PC-3 (cell line): ENCODE results near the gene THBS3. TPM values are rescaled to one million over a fixed set of nuclear protein-coding genes. Genes with fewer than 3 reads are reported as not detected.
"Not testable (repeated sequence)": the region's sequence is repeated elsewhere in the genome, so short reads cannot be mapped to it uniquely, and the experiment has no call there.

Experiments used
- ATAC-seq: fragments of 200-7000 bp; cut with Tn5 transposase; 2 replicates; pipeline ENCODE4 v1.9.1; 2020; ENCODE audit warnings: mild to moderate bottlenecking, moderate library complexity
- BruUV-seq: library from RNA; stranded (reverse); fragments of 400-500 nt; replicated peaks from 2 replicates; lab custom pipeline; 2021; lab: Mats Ljungman, UMichigan
- CTCF ChIA-PET: fragments of 300-600 bp; sonication (Branson Sonifier 250); formaldehyde crosslinking; loops from one replicate; lab custom pipeline; 2022; ENCODE audit warnings: antibody characterized with exemption; lab: Charles Lee
- POLR2A ChIA-PET: fragments of 300-600 bp; sonication (Branson Sonifier 250); formaldehyde crosslinking; loops from one replicate; lab custom pipeline; 2022; ENCODE audit warnings: antibody characterized with exemption; ENCODE audit not compliant: unreplicated experiment; lab: Charles Lee
- DNase-seq: peaks from one replicate; pipeline ENCODE4 v3.0.0-alpha.2; 2015
- H2AFZ ChIP-seq: fragments of 300-600 bp; sonication (generic); 2 replicates; pipeline ENCODE4 v1.6.0; 2016; ENCODE audit warnings: antibody characterized with exemption, low read length
- H3F3A ChIP-seq: fragments of 300-600 bp; sonication (generic); one replicate; pipeline ENCODE4 v1.6.0; 2017; ENCODE audit warnings: antibody characterized with exemption, low read length, control low read depth, mild to moderate bottlenecking; ENCODE audit not compliant: unreplicated experiment
- H3K27ac ChIP-seq: fragments of 300-600 bp; sonication (generic); 2 replicates; pipeline ENCODE4 v1.5.1; 2016; ENCODE audit warnings: mild to moderate bottlenecking, low read length
- H3K27me3 ChIP-seq: fragments of 300-600 bp; sonication (generic); 2 replicates; pipeline ENCODE4 v1.6.1; 2016; ENCODE audit warnings: low read length, mixed read lengths
- H3K36me3 ChIP-seq: fragments of 300-600 bp; sonication (generic); 2 replicates; pipeline ENCODE4 v1.6.1; 2016; ENCODE audit warnings: low read depth, mixed run types, low read length, mixed read lengths
- H3K4me1 ChIP-seq: fragments of 300-600 bp; sonication (generic); 2 replicates; pipeline ENCODE4 v1.5.1; 2016; ENCODE audit warnings: low read length; ENCODE audit not compliant: insufficient read depth
- H3K4me2 ChIP-seq: fragments of 300-600 bp; sonication (generic); 2 replicates; pipeline ENCODE4 v1.6.0; 2016; ENCODE audit warnings: low read length
- H3K4me3 ChIP-seq: fragments of 300-600 bp; sonication (generic); 2 replicates; pipeline ENCODE4 v1.5.1; 2016; ENCODE audit warnings: mild to moderate bottlenecking, low read length, mixed read lengths
- H3K79me2 ChIP-seq: fragments of 300-600 bp; sonication (generic); 2 replicates; pipeline ENCODE4 v1.6.1; 2017; ENCODE audit warnings: low read length, mixed read lengths
- H3K9ac ChIP-seq: fragments of 300-600 bp; sonication (generic); 2 replicates; pipeline ENCODE4 v1.6.0; 2016; ENCODE audit warnings: mild to moderate bottlenecking, low read length
- H3K9me2 ChIP-seq: fragments of 300-600 bp; sonication (generic); replicated peaks from 2 replicates; pipeline ENCODE4 v1.6.1; 2016; ENCODE audit warnings: mixed run types, low read length, mixed read lengths
- H3K9me3 ChIP-seq: fragments of 300-600 bp; sonication (generic); 2 replicates; pipeline ENCODE4 v1.6.1; 2016; ENCODE audit warnings: low read length, mixed read lengths
- H4K20me1 ChIP-seq: fragments of 300-600 bp; sonication (generic); 2 replicates; pipeline ENCODE4 v1.6.1; 2016; ENCODE audit warnings: low read length, mixed read lengths
- EZH2 ChIP-seq: fragments of 300-600 bp; sonication (generic); IDR thresholded peaks from one replicate; pipeline ENCODE4 v1.6.1; 2017; ENCODE audit warnings: antibody characterized with exemption, mild to moderate bottlenecking, low read length; ENCODE audit not compliant: unreplicated experiment
- EZH2phosphoT487 ChIP-seq: fragments of 300-600 bp; sonication (generic); IDR thresholded peaks from 2 replicates; pipeline ENCODE4 v1.6.1; 2018; ENCODE audit warnings: mild to moderate bottlenecking, antibody characterized with exemption, low read length, borderline replicate concordance
- intact Hi-C: fragments of 100-400 bp; cut with micrococcal nuclease; formaldehyde crosslinking; loops from 2 replicates; pipeline ENCODE4 v1.9.0; 2023
- total RNA-seq: library from RNA; depleted of rRNA; stranded (reverse); fragments of >200 nt; gene quantifications from 2 replicates; pipeline ENCODE4 v1.2.3, GENCODE V29; 2014
- TF ChIP-seq, protein P1 (sequence below): fragments of 300-600 bp; sonication (generic); conservative IDR thresholded peaks from 2 replicates; pipeline ENCODE4 v1.5.1; 2017; ENCODE audit warnings: antibody characterized with exemption, low read depth, mild to moderate bottlenecking, low read length

The THBS3 gene
- total RNA-seq, 1 experiment from 2014 or later: 13.0 TPM

DNA sequence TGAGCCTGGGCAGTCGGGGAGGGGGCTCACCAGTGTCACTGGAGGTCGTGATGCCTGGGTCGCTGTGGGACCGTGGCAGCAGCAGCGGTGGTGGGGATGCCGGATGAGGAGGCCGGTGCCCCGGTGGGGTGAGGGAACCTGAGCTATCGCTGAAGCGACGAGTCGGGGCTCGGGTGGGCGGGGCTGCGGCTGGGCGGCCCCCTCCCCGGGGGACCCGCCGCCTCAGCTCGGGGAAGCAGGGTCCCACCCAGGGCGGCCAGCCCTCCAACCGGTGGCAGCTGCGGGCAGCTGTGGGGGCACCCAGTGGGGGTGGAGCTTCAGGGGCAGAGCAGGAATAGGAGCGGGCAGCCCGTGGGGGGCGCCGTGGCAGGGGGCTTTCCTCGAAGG lies 42.5 kb upstream of the THBS3 start:
- ATAC-seq (no peak), DNase-seq (no peak)
- H2AFZ ChIP-seq: 0 out of 2 replicates have a peak overlapping the region, but pooled peaks have one; percentile 19
- ChIA-PET POLR2A (no interaction called here), CTCF (interaction anchor here (0.6 to 1.4 kb wide), 5 partner anchors 11 to 329 kb away, joined by 4 to 14 read pairs (median 6); partner anchors contain the start of genes CLK2 and SCAMP3)
- no peaks in the 10 kb centered on the region for H4K20me1 ChIP-seq
- intact Hi-C loops: loop anchor here (1.0 kb wide), 3 partner anchors 23 to 75 kb away; partner anchors contain the start of gene CLK2
- H3K27me3 ChIP-seq: no peaks in the 10 kb centered on the region
- H3K4me2 ChIP-seq: no peak overlapping the region
- H3K9me2 ChIP-seq: no peaks in the 10 kb centered on the region
- no peaks in the 10 kb centered on the region for H3K9me3 ChIP-seq
- BruUV-seq: no TSS peak
- H3K4me1 ChIP-seq: peaks cover 18% of the 10 kb centered on the region
- H3K9ac ChIP-seq: no peak overlapping the region
- no peaks in the 10 kb centered on the region for H3F3A ChIP-seq
- H3K79me2 ChIP-seq: peaks cover 21% of the 10 kb centered on the region
- H3K27ac ChIP-seq: no peak overlapping the region
- H3K4me3 ChIP-seq: no peak overlapping the region
- TF ChIP-seq, protein P1, sequence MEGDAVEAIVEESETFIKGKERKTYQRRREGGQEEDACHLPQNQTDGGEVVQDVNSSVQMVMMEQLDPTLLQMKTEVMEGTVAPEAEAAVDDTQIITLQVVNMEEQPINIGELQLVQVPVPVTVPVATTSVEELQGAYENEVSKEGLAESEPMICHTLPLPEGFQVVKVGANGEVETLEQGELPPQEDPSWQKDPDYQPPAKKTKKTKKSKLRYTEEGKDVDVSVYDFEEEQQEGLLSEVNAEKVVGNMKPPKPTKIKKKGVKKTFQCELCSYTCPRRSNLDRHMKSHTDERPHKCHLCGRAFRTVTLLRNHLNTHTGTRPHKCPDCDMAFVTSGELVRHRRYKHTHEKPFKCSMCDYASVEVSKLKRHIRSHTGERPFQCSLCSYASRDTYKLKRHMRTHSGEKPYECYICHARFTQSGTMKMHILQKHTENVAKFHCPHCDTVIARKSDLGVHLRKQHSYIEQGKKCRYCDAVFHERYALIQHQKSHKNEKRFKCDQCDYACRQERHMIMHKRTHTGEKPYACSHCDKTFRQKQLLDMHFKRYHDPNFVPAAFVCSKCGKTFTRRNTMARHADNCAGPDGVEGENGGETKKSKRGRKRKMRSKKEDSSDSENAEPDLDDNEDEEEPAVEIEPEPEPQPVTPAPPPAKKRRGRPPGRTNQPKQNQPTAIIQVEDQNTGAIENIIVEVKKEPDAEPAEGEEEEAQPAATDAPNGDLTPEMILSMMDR: no peak
- no peak for TF ChIP-seq EZH2
- TF ChIP-seq EZH2phosphoT487: no peak
- H3K36me3 ChIP-seq: peaks cover 15% of the 10 kb centered on the region; the same call in 1 of the 2 replicates

DNA sequence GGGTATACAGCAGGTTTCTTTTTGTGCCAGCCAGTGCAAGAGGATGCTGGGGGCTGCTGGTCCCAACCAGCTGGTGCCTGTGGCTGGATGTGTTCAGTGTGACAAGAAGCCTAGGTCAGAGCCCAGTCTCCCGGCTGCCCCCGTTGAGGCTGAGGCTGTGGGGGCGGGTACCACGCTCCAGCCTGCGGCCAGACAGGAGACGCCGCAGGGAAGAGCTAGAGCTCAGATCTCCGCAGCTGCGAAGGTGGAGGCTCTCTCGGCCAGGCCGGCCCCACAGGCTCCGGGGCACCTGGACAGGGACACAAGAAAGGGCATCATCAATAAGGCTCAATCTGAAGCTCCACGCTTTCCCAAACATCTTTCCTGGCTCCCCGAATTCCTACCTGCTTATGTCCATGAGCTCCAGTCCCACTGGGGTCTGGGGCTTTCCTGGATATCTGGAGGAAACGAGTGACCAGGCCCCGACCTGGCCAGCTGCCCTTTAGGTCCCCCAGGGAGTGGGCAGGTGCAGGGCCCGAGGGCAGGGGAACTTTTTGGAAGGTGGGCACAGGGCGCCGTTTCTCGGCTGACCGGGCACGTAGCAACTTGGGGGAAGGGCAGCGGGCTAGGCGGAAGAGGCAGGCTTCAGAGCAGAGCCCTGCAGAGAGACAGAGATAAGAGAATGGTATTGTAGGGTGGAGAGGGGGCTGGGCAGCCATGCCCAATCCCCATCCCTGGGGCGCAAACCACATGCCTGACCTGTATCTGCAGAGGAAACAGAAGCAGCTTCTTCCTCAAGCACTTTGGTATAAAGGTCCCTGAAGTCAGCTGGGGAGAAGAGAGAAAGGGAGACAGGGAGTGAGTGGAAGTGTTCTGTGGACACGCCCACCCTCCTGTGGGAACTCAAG lies 40.2 kb upstream of the THBS3 start:
- ChIA-PET POLR2A (no interaction called here), CTCF (no interaction called here)
- DNase-seq (no peak), ATAC-seq (no peak)
- no peak for TF ChIP-seq EZH2
- TF ChIP-seq, protein P1: no peak
- no peak for TF ChIP-seq EZH2phosphoT487
- no TSS peak for BruUV-seq
- peaks cover 11% of the 10 kb centered on the region for H3K79me2 ChIP-seq
- H3K27me3 ChIP-seq: no peaks in the 10 kb centered on the region
- no peaks in the 10 kb centered on the region for H3K9me2 ChIP-seq
- no peaks in the 10 kb centered on the region for H3F3A ChIP-seq
- no peak overlapping the region for H3K9ac ChIP-seq
- no peak overlapping the region for H3K27ac ChIP-seq
- no peak overlapping the region for H3K4me2 ChIP-seq
- intact Hi-C loops: no loop called here
- H3K4me1 ChIP-seq: peaks cover 17% of the 10 kb centered on the region
- no peaks in the 10 kb centered on the region for H4K20me1 ChIP-seq
- no peak overlapping the region for H2AFZ ChIP-seq
- no peak overlapping the region for H3K4me3 ChIP-seq
- H3K9me3 ChIP-seq: no peaks in the 10 kb centered on the region
- peaks cover 15% of the 10 kb centered on the region; the same call in 1 of the 2 replicates for H3K36me3 ChIP-seq

DNA sequence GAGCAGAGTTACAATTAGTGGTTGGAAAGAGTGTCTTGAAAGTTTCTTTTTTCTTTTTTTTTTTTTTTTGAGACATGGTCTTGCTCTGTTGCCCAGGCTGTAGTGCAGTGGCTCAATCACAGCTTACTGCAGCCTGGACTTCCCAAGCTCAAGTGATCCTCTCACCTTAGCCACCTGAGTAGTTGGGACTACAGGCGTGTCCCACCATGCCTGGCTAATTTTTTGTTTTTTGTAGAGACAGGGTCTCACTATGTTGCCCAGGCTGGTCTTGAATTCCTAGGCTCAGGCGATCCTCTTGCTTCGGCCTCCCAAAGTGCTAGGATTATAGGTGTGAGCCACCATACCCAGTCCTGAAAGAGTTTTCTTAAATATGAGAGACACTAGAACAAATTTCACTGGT lies 39.1 kb upstream of the THBS3 start:
- not testable (repeated sequence) for DNase-seq, BruUV-seq

More for the DNA sequence above, 39.1 kb upstream of the THBS3 start:
- CTCF ChIA-PET: interaction anchor here (0.6 kb wide), 1 partner anchor 76 kb away, joined by 3 read pairs; no protein-coding TSS in a partner anchor
- H3K36me3 ChIP-seq: peaks cover 15% of the 10 kb centered on the region; the same call in 1 of the 2 replicates
- H3K27ac ChIP-seq, POLR2A ChIA-PET, H3K4me2 ChIP-seq, intact Hi-C loops, H3F3A ChIP-seq, H3K9ac ChIP-seq, H3K4me3 ChIP-seq, H3K27me3 ChIP-seq, H2AFZ ChIP-seq, H3K9me2 ChIP-seq, ATAC-seq, H3K9me3 ChIP-seq, H4K20me1 ChIP-seq: not testable (repeated sequence)
- peaks cover 20% of the 10 kb centered on the region for H3K4me1 ChIP-seq
- H3K79me2 ChIP-seq: peaks cover 11% of the 10 kb centered on the region
